GM19452 (cell line): Measurements from ENCODE around the gene CATSPER1.

Source experiments
- ATAC-seq: cut with Tn5 transposase; IDR thresholded peaks from one replicate; pipeline ENCODE4 v1.9.1; 2021; ENCODE audit not compliant: unreplicated experiment

Gene CATSPER1

DNA sequence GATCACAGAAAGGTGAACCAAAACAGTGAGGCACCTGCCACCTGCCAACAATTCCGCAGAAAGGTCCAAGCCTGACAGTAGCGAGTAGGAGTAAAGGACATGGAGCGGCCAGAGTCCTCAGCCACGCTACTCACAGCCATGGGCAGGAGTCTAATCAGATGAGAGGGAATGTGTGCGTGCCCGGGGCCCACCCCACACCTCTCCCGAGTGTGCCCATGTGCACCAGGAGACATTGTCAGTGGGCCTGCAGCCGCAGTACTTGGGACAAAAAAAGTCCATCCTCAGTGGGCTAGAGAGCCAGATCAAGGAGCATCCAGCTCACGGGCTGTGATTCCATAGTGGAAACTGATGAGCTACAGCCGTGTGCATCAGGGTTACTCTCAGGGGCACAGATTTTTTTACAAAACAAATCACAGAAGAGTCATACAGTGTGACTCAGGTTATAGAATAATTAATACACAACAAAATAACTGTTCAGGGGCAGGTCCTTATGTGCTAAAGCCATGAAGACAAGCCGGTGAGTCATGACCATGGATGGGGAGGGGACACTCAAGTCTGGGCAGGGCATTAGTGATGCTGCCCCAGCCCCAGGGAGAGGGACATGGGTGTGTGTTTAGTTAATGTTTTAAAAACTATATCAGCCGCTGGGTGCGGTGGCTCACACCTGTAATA is 52.7 kb downstream of the CATSPER1 start:
- no peak for ATAC-seq

DNA sequence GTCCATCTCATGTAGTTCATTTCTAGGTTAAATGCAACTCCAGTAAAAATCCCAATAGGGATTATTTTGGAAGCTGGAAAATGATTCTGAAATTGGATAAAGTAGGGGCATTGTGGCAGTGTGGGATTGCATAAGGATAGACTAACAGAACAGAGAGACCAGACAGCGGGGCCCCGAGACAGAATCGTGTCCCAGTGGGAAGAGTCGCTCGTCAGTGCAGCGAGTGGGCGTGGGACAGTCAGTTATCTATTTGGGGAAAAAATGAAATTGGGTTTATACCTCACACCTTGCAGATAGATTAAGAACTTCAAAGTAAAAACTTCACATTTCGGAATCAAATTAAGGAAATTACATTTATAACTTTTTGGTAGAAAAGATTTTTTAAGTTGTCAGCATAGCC is 54.2 kb downstream of the CATSPER1 start:
- no peak for ATAC-seq

DNA sequence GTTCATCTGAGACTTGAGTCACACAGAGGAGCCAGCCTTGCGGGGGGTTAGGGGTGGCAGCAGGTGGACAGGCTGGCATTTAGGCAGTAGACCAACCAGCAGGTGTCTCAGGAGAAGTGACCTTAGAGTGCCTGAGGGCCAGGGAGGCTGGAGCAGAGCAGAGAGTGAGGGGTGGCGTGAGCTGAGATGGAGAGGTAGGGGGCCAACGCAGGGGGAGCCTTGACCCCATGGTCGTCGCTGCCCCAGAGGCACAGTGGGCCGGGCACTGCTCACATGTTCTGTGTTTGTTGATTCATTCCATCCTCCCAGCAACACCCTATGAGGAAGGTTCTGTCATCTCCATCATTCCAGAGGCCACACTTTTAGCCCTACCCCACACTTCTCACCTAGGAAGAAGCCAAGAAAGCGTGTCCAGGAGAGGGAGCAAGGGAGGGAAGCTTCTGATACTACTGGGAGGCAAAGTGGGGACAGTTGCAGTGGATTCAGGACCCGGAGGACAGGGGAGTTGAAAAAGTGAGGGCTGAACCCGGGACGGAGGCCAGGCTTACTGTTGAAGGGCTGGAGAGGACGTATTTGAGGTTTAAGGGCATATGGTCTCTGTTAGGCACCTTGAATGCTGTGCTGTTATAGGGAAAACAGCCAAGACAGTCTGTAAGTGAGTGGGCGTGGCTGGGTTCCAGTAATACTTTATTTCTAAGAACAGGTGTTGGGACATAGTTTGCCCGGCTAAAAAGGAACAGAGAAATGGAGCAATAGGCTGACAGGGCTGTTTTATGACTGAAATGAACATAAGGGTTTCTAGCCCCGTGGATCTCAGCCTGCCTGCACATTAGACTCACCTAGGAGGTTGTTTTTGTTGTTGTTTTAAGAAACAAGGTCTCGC is 57.4 kb downstream of the CATSPER1 start:
- no peak for ATAC-seq

- no peak for ATAC-seq
Measured at GRCh38 chr11:65967329-65967934, 58.8 kb downstream of the CATSPER1 start.
